Endothelial cell of umbilical vein (primary cell): ENCODE measurements around the gene SESN1. TPM values are rescaled to one million over a fixed set of nuclear protein-coding genes. Genes with fewer than 3 reads are reported as not detected.

ENCODE experiments used
- BruUV-seq: library from RNA; stranded (reverse); fragments of 400-500 nt; replicated peaks from 2 replicates; lab custom pipeline; 2021; lab: Mats Ljungman, UMichigan
- CTCF ChIA-PET: fragments of 300-600, 350-600 bp; sonication (Branson Sonifier 250); formaldehyde crosslinking; loops from one replicate; lab custom pipeline; 2021; ENCODE audit warnings: antibody characterized with exemption, inconsistent platforms; lab: Charles Lee
- POLR2A ChIA-PET: fragments of 300-600, 350-600 bp; sonication (Branson Sonifier 250); formaldehyde crosslinking; loops from one replicate; lab custom pipeline; 2021; ENCODE audit warnings: antibody characterized with exemption, inconsistent platforms; lab: Charles Lee
- DNase-seq: peaks from one replicate; pipeline ENCODE4 v3.0.0-alpha.2; 2011; ENCODE audit warnings: low read depth, low spot score
- FAIRE-seq: peaks from 2 replicates; lab custom pipeline; 2011; peaks lifted over from hg19 to GRCh38; lab: Jason Lieb, UNC
- H2AFZ ChIP-seq: 2 replicates; pipeline ENCODE4 v1.6.0; 2012; ENCODE audit warnings: low read depth, low read length, control low read depth, inconsistent platforms
- H3K27ac ChIP-seq: 2 replicates; pipeline ENCODE4 v1.5.1; 2011; ENCODE audit warnings: low read depth, mild to moderate bottlenecking, control low read depth, low read length, moderate library complexity; ENCODE audit not compliant: insufficient read depth
- H3K27me3 ChIP-seq, 2 experiments: 2 replicates each; pipeline versions ENCODE4 v1.6.0 to v1.6.1; 2011; ENCODE audit warnings: low read length in 2 of 2, mixed read lengths in 1 of 2; ENCODE audit not compliant: control insufficient read depth in 2 of 2, insufficient read depth in 2 of 2
- H3K36me3 ChIP-seq, 2 experiments: 2 replicates in 1 of 2; 3 replicates in 1 of 2; pipeline ENCODE4 v1.5.1; 2011; ENCODE audit warnings: low read length in 2 of 2, mild to moderate bottlenecking in 1 of 2, moderate library complexity in 1 of 2; ENCODE audit not compliant: control insufficient read depth in 2 of 2, insufficient read depth in 2 of 2; ENCODE audit errors: extremely low read depth in 1 of 2
- H3K4me1 ChIP-seq: 3 replicates; pipeline ENCODE4 v1.5.1; 2011; ENCODE audit warnings: mild to moderate bottlenecking, low read length; ENCODE audit not compliant: control insufficient read depth, insufficient read depth; ENCODE audit errors: extremely low read depth
- H3K4me2 ChIP-seq: 2 replicates; pipeline ENCODE4 v1.6.1; 2011; ENCODE audit warnings: low read length, control low read depth, mixed read lengths; ENCODE audit not compliant: insufficient read depth
- H3K4me3 ChIP-seq, 3 experiments: fragments of 200-600 bp in 1 of 3; sonication (generic), shearing (Covaris generic) in 1 of 3; replicated peaks in 1 of 3; 2 replicates each; pipeline ENCODE4 v1.5.1; 2011 to 2016; ENCODE audit warnings: control low read depth in 3 of 3, low read length in 3 of 3, mild to moderate bottlenecking in 2 of 3, inconsistent platforms in 1 of 3, low read depth in 1 of 3, moderate library complexity in 1 of 3; ENCODE audit not compliant: insufficient read depth in 1 of 3
- H3K79me2 ChIP-seq: 2 replicates; pipeline ENCODE4 v1.6.0; 2012; ENCODE audit warnings: low read length, inconsistent platforms; ENCODE audit not compliant: control insufficient read depth, insufficient read depth
- H3K9ac ChIP-seq: replicated peaks from 2 replicates; pipeline ENCODE3; 2011; ENCODE audit warnings: low read length, control low read depth; ENCODE audit not compliant: insufficient read depth; ENCODE audit errors: extremely low read depth
- H3K9me1 ChIP-seq: replicated peaks from 3 replicates; pipeline ENCODE4 v1.6.0; 2011; ENCODE audit warnings: mild to moderate bottlenecking, low read length; ENCODE audit not compliant: control insufficient read depth, insufficient read depth; ENCODE audit errors: extremely low read depth
- H3K9me3 ChIP-seq: replicated peaks from 2 replicates; pipeline ENCODE4 v1.5.1; 2012; ENCODE audit warnings: low read length, inconsistent platforms; ENCODE audit not compliant: control insufficient read depth, insufficient read depth
- H4K20me1 ChIP-seq: replicated peaks from 2 replicates; pipeline ENCODE3; 2011; ENCODE audit warnings: mild to moderate bottlenecking, low read length; ENCODE audit not compliant: control insufficient read depth, insufficient read depth; ENCODE audit errors: extremely low read depth
- CTCF ChIP-seq, 2 donors: IDR thresholded peaks; 1 replicate in 1 of 2; 2 replicates in 1 of 2; pipeline ENCODE4 v1.5.1; 2011; ENCODE audit warnings: low read length in 2 of 2, mild to moderate bottlenecking in 2 of 2, moderate library complexity in 2 of 2, control low read depth in 1 of 2, inconsistent platforms in 1 of 2, low read depth in 1 of 2; ENCODE audit not compliant: insufficient read depth in 1 of 2; ENCODE audit errors: extremely low read depth in 1 of 2
- EZH2 ChIP-seq: IDR thresholded peaks from 2 replicates; pipeline ENCODE4 v1.6.1; 2012; ENCODE audit warnings: borderline replicate concordance, low read depth, mild to moderate bottlenecking, moderate library complexity, low read length, inconsistent platforms; ENCODE audit not compliant: severe bottlenecking
- FOS ChIP-seq: IDR thresholded peaks from 2 replicates; pipeline ENCODE4 v1.6.1; 2011; ENCODE audit warnings: mild to moderate bottlenecking, low read length, moderate library complexity, borderline replicate concordance; ENCODE audit not compliant: insufficient read depth
- GATA2 ChIP-seq: IDR thresholded peaks from 2 replicates; pipeline ENCODE4 v1.7.0; 2011; ENCODE audit warnings: low read depth, mild to moderate bottlenecking, moderate library complexity, mixed read lengths, low read length; ENCODE audit not compliant: insufficient read length, insufficient read depth
- JUN ChIP-seq: IDR thresholded peaks from 2 replicates; pipeline ENCODE4 v1.6.1; 2011; ENCODE audit warnings: borderline replicate concordance, low read depth; ENCODE audit not compliant: insufficient read length, insufficient read depth
- MAX ChIP-seq: IDR thresholded peaks from 2 replicates; pipeline ENCODE4 v1.6.1; 2011; ENCODE audit not compliant: insufficient read depth, insufficient read length
- MYC ChIP-seq: IDR thresholded peaks from one replicate; pipeline ENCODE4 v1.6.1; 2011; ENCODE audit warnings: mild to moderate bottlenecking, low read depth, low read length
- POLR2A ChIP-seq: IDR thresholded peaks from 2 replicates; pipeline ENCODE4 v1.6.1; 2012; ENCODE audit warnings: low read depth, mild to moderate bottlenecking, control low read depth, low read length
- POLR2AphosphoS5 ChIP-seq: IDR thresholded peaks from 2 replicates; pipeline ENCODE4 v1.6.1; 2012; ENCODE audit warnings: low read depth, mild to moderate bottlenecking, control low read depth, low read length, moderate library complexity; ENCODE audit not compliant: insufficient read depth
- dilution Hi-C: fragments of 300-500 bp; cut with MboI; formaldehyde crosslinking; loops from one replicate; pipeline ENCODE4 v1.15.0; 2019; ENCODE audit warnings: low sequenced_read_pairs; ENCODE audit not compliant: extremely low pct_ligation_motif_present
- intact Hi-C: fragments of 100-400 bp; cut with micrococcal nuclease; formaldehyde crosslinking; loops from one replicate; pipeline ENCODE4 v1.10.0; 2022
- polyA plus RNA-seq, 4 experiments: library from polyadenylated mRNA; depleted of rRNA in 3 of 4; stranded (reverse) in 3 of 4; unstranded in 1 of 4; fragments of >200 nt; gene quantifications; 2 replicates each; pipeline versions ENCODE4 v1.2.1 to v1.2.3, GENCODE V29; 2011 to 2012; ENCODE audit warnings: missing spikeins in 1 of 4
- total RNA-seq: library from RNA; stranded (reverse); gene quantifications from 2 replicates; pipeline ENCODE4 v1.2.3, GENCODE V29; 2021

SESN1 gene
- total and polyA plus RNA-seq, 2 donors (not counting 3 experiments of a cell fraction or from before 2014, with no cell fraction given), result 7.1 to 15.6 TPM

- H3K9me3 ChIP-seq, result no peaks in the 10 kb centered on the region
- no peak for TF ChIP-seq EZH2
- no peak for TF ChIP-seq MYC
- TF ChIP-seq JUN, result no peak
- no peak for TF ChIP-seq POLR2AphosphoS5
- TF ChIP-seq MAX, result no peak
- TF ChIP-seq GATA2, result no peak
- TF ChIP-seq POLR2A, result no peak
- no peak for TF ChIP-seq FOS
- TF ChIP-seq CTCF (IDR thresholded peaks at IDR 0.05; ENCODE audit: extremely low read depth in 1 of 2, insufficient read depth in 1 of 2, low read depth in 1 of 2, low read length in 2 of 2), result no peak
- POLR2A ChIA-PET, result no interaction called here
- no peaks in the 10 kb centered on the region for H3K36me3 ChIP-seq
- H2AFZ ChIP-seq, result no peak overlapping the region
- H3K27me3 ChIP-seq, result no peaks in the 10 kb centered on the region
- no peak overlapping the region for H3K9ac ChIP-seq
- no peaks in the 10 kb centered on the region for H4K20me1 ChIP-seq
- H3K4me1 ChIP-seq, result no peaks in the 10 kb centered on the region
- intact Hi-C loops (no loop called here), dilution Hi-C loops (no loop called here)
- no TSS peak for BruUV-seq
- H3K4me3 ChIP-seq, result no peak overlapping the region
- no peak overlapping the region for H3K27ac ChIP-seq
- DNase-seq (no peak), FAIRE-seq (no peak)
- H3K4me2 ChIP-seq, result no peak overlapping the region
- no peaks in the 10 kb centered on the region for H3K79me2 ChIP-seq
- H3K9me1 ChIP-seq, result no peaks in the 10 kb centered on the region
- CTCF ChIA-PET, result interaction anchor here (1.3 to 1.7 kb wide), 2 partner anchors 9 to 10 kb away, joined by 3 read pairs; no protein-coding TSS in a partner anchor
Observed at GRCh38 chr6:108945681-108946159, 148.9 kb downstream of the SESN1 start.
